GM12878 (cell line): ENCODE measurements around the gene TOR1B. TPM values are rescaled to one million over a fixed set of nuclear protein-coding genes. Genes with fewer than 3 reads are reported as not detected.
A peak's percentile ranks its signal among the peaks of the same experiment; 100 is the strongest.

Experiments used
- BHLHE40 ChIP-seq, 2 experiments: fragments of 450-650 bp in 1 of 2; IDR thresholded peaks; 2 replicates each; pipeline ENCODE4 v1.6.1; 2011 to 2017; ENCODE audit warnings: low read depth in 2 of 2, borderline replicate concordance in 1 of 2, improper control_type of control experiment in 1 of 2, low read length in 1 of 2, mild to moderate bottlenecking in 1 of 2
- CBX5 ChIP-seq: sonication (generic); IDR thresholded peaks from 2 replicates; pipeline ENCODE4 v1.6.1; 2016; ENCODE audit warnings: low read depth, moderate library complexity, mild to moderate bottlenecking, inconsistent platforms
- DPF2 ChIP-seq: fragments of 450-650 bp; IDR thresholded peaks from 2 replicates; pipeline ENCODE4 v1.6.1; 2017; ENCODE audit warnings: mild to moderate bottlenecking
- E4F1 ChIP-seq: fragments of 450-650 bp; IDR thresholded peaks from 2 replicates; pipeline ENCODE4 v1.6.1; 2018; ENCODE audit warnings: borderline replicate concordance, mild to moderate bottlenecking; ENCODE audit not compliant: partially characterized antibody
- FOXK2 ChIP-seq: fragments of 450-650 bp; IDR thresholded peaks from 2 replicates; pipeline ENCODE4 v1.6.1; 2017; ENCODE audit warnings: mild to moderate bottlenecking, moderate library complexity
- HCFC1 ChIP-seq: fragments of 150-350 bp; IDR thresholded peaks from 2 replicates; pipeline ENCODE4 v1.6.1; 2014; ENCODE audit warnings: low read length
- IRF4 ChIP-seq: IDR thresholded peaks from 2 replicates; pipeline ENCODE4 v1.6.1; 2011; ENCODE audit warnings: low read depth, low read length
- MTA2 ChIP-seq: fragments of 450-650 bp; IDR thresholded peaks from 2 replicates; pipeline ENCODE4 v1.6.1; 2016; ENCODE audit warnings: low read depth, mild to moderate bottlenecking, moderate library complexity
- NFIC ChIP-seq: IDR thresholded peaks from 2 replicates; pipeline ENCODE4 v1.6.1; 2012; ENCODE audit warnings: low read depth, mild to moderate bottlenecking, inconsistent platforms, low read length, moderate library complexity
- RAD51 ChIP-seq: fragments of 450-650 bp; IDR thresholded peaks from 2 replicates; pipeline ENCODE4 v1.6.1; 2016; ENCODE audit warnings: moderate library complexity, mild to moderate bottlenecking, inconsistent platforms
- RELA ChIP-seq: fragments of 450-650 bp; IDR thresholded peaks from 2 replicates; pipeline ENCODE4 v1.8.0; 2014; ENCODE audit warnings: borderline replicate concordance; ENCODE audit not compliant: partially characterized antibody
- SIX5 ChIP-seq: IDR thresholded peaks from 2 replicates; pipeline ENCODE4 v1.6.1; 2011; ENCODE audit warnings: mild to moderate bottlenecking, low read depth, low read length, moderate library complexity; ENCODE audit not compliant: severe bottlenecking
- ZZZ3 ChIP-seq: IDR thresholded peaks from 2 replicates; pipeline ENCODE4 v1.6.1; 2011; ENCODE audit warnings: low read depth; ENCODE audit not compliant: control insufficient read depth, insufficient read length
- polyA plus RNA-seq, 11 experiments: library from polyadenylated mRNA; depleted of rRNA in 4 of 11; unstranded in 6 of 11; stranded (reverse) in 5 of 11; fragments of >200 nt; fragmentation: Nextera tagmentation in 4 of 11; fragmentation: Illumina TruSeq in 1 of 11; extraction: Ambion mirVana in 4 of 11; extraction: Trizol in 1 of 11; gene quantifications; 1 replicate in 1 of 11; 2 replicates in 10 of 11; pipeline versions ENCODE4 v1.2.1 to v1.2.3, GENCODE V29; 2011 to 2016; ENCODE audit warnings: inconsistent platforms in 2 of 11, missing spikeins in 2 of 11, low read depth in 1 of 11
- total RNA-seq, 4 experiments: library from RNA; depleted of rRNA in 3 of 4; stranded (reverse); fragments of >200 nt in 3 of 4; fragmentation: Illumina TruSeq in 1 of 4; extraction: Trizol in 1 of 4; gene quantifications; 2 replicates each; pipeline versions ENCODE4 v1.2.1 to v1.2.3, GENCODE V29; 2013 to 2021
- TF ChIP-seq, protein P1 (sequence below): fragments of 450-650 bp; IDR thresholded peaks from 2 replicates; pipeline ENCODE4 v1.6.1; 2017; ENCODE audit warnings: mild to moderate bottlenecking, moderate library complexity
- TF ChIP-seq, protein P2 (sequence below), 3 experiments: IDR thresholded peaks in 2 of 3; conservative IDR thresholded peaks in 1 of 3; 2 replicates each; pipeline ENCODE4 v1.5.1; 2011; ENCODE audit warnings: low read depth in 3 of 3, low read length in 3 of 3, mild to moderate bottlenecking in 3 of 3, control low read depth in 2 of 3, moderate library complexity in 2 of 3, inconsistent platforms in 1 of 3, mixed read lengths in 1 of 3; ENCODE audit not compliant: control insufficient read depth in 2 of 3, insufficient read depth in 1 of 3; ENCODE audit errors: extremely low read depth in 1 of 3
- TF ChIP-seq, protein P3 (sequence below): fragments of 150-350 bp; IDR thresholded peaks from 2 replicates; pipeline ENCODE4 v1.6.1; 2014; ENCODE audit warnings: mild to moderate bottlenecking, low read depth, low read length

The TOR1B gene
- total and polyA plus RNA-seq, 10 of the 15 experiments (the other 5 are each of a cell fraction or from before 2014, with no cell fraction given), result 1.8 to 17.5 (median 9.9) TPM

GRCh38 chr9:129823935-129824601 is 21.1 kb downstream of the TOR1B start, which contains the start of gene TOR1A (continued):
- TF ChIP-seq SIX5 (peak; percentile 86), HCFC1 (peak; percentile 90), BHLHE40 (IDR thresholded peaks at IDR 0.05; ENCODE audit: borderline replicate concordance in 1 of 2, low read depth in 2 of 2, low read length in 1 of 2) (peak in 1 of 2 experiments; percentile 67; a peak in 2 of 4 replicates), FOXK2 (peak; percentile 89), CBX5 (no peak), MTA2 (no peak; the same call in 1 of the 2 replicates), NFIC (no peak), IRF4 (no peak), DPF2 (0 out of 2 replicates have a peak, but pooled peaks have one; percentile 39), RELA (peak; percentile 39), RAD51 (peak; percentile 92), ZZZ3 (no peak), E4F1 (peak; percentile 85)
- TF ChIP-seq, protein P1, sequence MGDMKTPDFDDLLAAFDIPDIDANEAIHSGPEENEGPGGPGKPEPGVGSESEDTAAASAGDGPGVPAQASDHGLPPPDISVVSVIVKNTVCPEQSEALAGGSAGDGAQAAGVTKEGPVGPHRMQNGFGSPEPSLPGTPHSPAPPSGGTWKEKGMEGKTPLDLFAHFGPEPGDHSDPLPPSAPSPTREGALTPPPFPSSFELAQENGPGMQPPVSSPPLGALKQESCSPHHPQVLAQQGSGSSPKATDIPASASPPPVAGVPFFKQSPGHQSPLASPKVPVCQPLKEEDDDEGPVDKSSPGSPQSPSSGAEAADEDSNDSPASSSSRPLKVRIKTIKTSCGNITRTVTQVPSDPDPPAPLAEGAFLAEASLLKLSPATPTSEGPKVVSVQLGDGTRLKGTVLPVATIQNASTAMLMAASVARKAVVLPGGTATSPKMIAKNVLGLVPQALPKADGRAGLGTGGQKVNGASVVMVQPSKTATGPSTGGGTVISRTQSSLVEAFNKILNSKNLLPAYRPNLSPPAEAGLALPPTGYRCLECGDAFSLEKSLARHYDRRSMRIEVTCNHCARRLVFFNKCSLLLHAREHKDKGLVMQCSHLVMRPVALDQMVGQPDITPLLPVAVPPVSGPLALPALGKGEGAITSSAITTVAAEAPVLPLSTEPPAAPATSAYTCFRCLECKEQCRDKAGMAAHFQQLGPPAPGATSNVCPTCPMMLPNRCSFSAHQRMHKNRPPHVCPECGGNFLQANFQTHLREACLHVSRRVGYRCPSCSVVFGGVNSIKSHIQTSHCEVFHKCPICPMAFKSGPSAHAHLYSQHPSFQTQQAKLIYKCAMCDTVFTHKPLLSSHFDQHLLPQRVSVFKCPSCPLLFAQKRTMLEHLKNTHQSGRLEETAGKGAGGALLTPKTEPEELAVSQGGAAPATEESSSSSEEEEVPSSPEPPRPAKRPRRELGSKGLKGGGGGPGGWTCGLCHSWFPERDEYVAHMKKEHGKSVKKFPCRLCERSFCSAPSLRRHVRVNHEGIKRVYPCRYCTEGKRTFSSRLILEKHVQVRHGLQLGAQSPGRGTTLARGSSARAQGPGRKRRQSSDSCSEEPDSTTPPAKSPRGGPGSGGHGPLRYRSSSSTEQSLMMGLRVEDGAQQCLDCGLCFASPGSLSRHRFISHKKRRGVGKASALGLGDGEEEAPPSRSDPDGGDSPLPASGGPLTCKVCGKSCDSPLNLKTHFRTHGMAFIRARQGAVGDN, result no peak
- TF ChIP-seq, protein P2, sequence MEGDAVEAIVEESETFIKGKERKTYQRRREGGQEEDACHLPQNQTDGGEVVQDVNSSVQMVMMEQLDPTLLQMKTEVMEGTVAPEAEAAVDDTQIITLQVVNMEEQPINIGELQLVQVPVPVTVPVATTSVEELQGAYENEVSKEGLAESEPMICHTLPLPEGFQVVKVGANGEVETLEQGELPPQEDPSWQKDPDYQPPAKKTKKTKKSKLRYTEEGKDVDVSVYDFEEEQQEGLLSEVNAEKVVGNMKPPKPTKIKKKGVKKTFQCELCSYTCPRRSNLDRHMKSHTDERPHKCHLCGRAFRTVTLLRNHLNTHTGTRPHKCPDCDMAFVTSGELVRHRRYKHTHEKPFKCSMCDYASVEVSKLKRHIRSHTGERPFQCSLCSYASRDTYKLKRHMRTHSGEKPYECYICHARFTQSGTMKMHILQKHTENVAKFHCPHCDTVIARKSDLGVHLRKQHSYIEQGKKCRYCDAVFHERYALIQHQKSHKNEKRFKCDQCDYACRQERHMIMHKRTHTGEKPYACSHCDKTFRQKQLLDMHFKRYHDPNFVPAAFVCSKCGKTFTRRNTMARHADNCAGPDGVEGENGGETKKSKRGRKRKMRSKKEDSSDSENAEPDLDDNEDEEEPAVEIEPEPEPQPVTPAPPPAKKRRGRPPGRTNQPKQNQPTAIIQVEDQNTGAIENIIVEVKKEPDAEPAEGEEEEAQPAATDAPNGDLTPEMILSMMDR (IDR thresholded peaks at IDR 0.05 in 2 of 3, conservative IDR thresholded peaks at IDR 0.05 in 1 of 3; ENCODE audit: control insufficient read depth in 2 of 3, extremely low read depth in 1 of 3, insufficient read depth in 1 of 3, low read depth in 3 of 3, low read length in 3 of 3), result no peak
- TF ChIP-seq, protein P3, sequence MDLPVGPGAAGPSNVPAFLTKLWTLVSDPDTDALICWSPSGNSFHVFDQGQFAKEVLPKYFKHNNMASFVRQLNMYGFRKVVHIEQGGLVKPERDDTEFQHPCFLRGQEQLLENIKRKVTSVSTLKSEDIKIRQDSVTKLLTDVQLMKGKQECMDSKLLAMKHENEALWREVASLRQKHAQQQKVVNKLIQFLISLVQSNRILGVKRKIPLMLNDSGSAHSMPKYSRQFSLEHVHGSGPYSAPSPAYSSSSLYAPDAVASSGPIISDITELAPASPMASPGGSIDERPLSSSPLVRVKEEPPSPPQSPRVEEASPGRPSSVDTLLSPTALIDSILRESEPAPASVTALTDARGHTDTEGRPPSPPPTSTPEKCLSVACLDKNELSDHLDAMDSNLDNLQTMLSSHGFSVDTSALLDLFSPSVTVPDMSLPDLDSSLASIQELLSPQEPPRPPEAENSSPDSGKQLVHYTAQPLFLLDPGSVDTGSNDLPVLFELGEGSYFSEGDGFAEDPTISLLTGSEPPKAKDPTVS, result no peak
